Left lung (tissue), 10 donors: ENCODE measurements around the gene PTPRD. TPM values are rescaled to one million over a fixed set of nuclear protein-coding genes. Genes with fewer than 3 reads are reported as not detected.
"Not testable (repeated sequence)": the region's sequence is repeated elsewhere in the genome, so short reads cannot be mapped to it uniquely, and the experiment has no call there.

Source experiments
- ATAC-seq: fragments of 200-7000 bp; cut with Tn5 transposase; one replicate; pipeline ENCODE4 v1.9.1; 2020; ENCODE audit warnings: moderate library complexity
- DNase-seq, 4 donors: peaks; one replicate each; pipeline ENCODE4 v3.0.0-alpha.2; 2013 to 2020
- H3K27ac ChIP-seq, 2 donors: fragments of 200-600 bp; sonication (generic) in 1 of 2; one replicate each; pipeline versions ENCODE4 v1.5.0 to v1.8.0; 2020 to 2021
- H3K27me3 ChIP-seq, 2 donors: fragments of 200-600 bp; sonication (generic) in 1 of 2; one replicate each; pipeline versions ENCODE4 v1.5.0 to v1.8.0; 2020 to 2021
- H3K36me3 ChIP-seq, 2 donors: fragments of 200-600 bp; sonication (generic) in 1 of 2; one replicate each; pipeline versions ENCODE4 v1.5.0 to v1.8.0; 2020 to 2021
- H3K4me1 ChIP-seq, 2 donors: fragments of 200-600 bp; one replicate each; pipeline ENCODE4 v1.8.0; 2021
- H3K4me3 ChIP-seq, 2 donors: fragments of 200-600 bp; sonication (generic) in 1 of 2; one replicate each; pipeline versions ENCODE4 v1.5.0 to v1.8.0; 2020 to 2021; ENCODE audit warnings: mild to moderate bottlenecking in 1 of 2
- H3K9me3 ChIP-seq, 2 donors: fragments of 200-600 bp; sonication (generic) in 1 of 2; one replicate each; pipeline versions ENCODE4 v1.5.0 to v1.8.0; 2020 to 2021
- CTCF ChIP-seq, 2 donors: fragments of 200-600 bp; sonication (generic) in 1 of 2; IDR thresholded peaks; one replicate each; pipeline versions ENCODE4 v1.5.0 to v1.8.0; 2021; ENCODE audit warnings: antibody characterized with exemption in 2 of 2
- intact Hi-C, 2 donors: fragments of 100-400 bp; cut with DNase I; formaldehyde crosslinking; loops; one replicate each; pipeline versions ENCODE4 v1.11.2 to v1.14.2; 2022
- polyA plus RNA-seq, 6 donors: library from polyadenylated mRNA; unstranded; fragments of 120-200 nt; gene quantifications; one replicate each; pipeline ENCODE4 v1.2.1, GENCODE V29; 2013; ENCODE audit not compliant: insufficient read length in 6 of 6
- total RNA-seq, 2 donors: library from RNA; stranded (reverse); fragmentation: NEBNext Ultra II Directional; extraction: Animal tissue kit (Norgen Biotek cat#: 25700); gene quantifications; one replicate each; pipeline ENCODE4 v1.2.1, GENCODE V29; 2021
- donor health status: DM: no; HTN: yes; CAD: no.
- donor health status: DM: no; HTN: no; CAD: no.

The PTPRD gene
- total and polyA plus RNA-seq, 8 donors: 24.2 to 167 (median 139) TPM

GRCh38 chr9:9061627-9062026, 1551.2 kb downstream of the PTPRD start:
- DNase-seq (no peak), ATAC-seq (no peak)
- Histone ChIP-seq H3K9me3 (no peaks in the 10 kb centered on the region), H3K4me1 (no peaks in the 10 kb centered on the region), H3K36me3 (no peaks in the 10 kb centered on the region), H3K4me3 (no peak overlapping the region), H3K27me3 (no peaks in the 10 kb centered on the region), H3K27ac (no peak overlapping the region)
- intact Hi-C loops: no loop called here
- TF ChIP-seq CTCF (IDR thresholded peaks at IDR 0.05): no peak

GRCh38 chr9:9054354-9054992, 1558.3 kb downstream of the PTPRD start:
- ATAC-seq (no peak), DNase-seq (no peak)
- Histone ChIP-seq H3K27me3 (no peaks in the 10 kb centered on the region), H3K9me3 (no peaks in the 10 kb centered on the region), H3K4me1 (no peaks in the 10 kb centered on the region), H3K4me3 (no peak overlapping the region), H3K36me3 (no peaks in the 10 kb centered on the region), H3K27ac (no peak overlapping the region)
- no peak for TF ChIP-seq CTCF (IDR thresholded peaks at IDR 0.05)
- intact Hi-C loops: no loop called here

GRCh38 chr9:9045572-9045971, 1567.2 kb downstream of the PTPRD start:
- no peaks in the 10 kb centered on the region for H3K9me3 ChIP-seq
- no peaks in the 10 kb centered on the region for H3K36me3 ChIP-seq
- no peak overlapping the region for H3K27ac ChIP-seq
- no peaks in the 10 kb centered on the region for H3K4me1 ChIP-seq
- DNase-seq: peak in 2 of 4 donors; percentile 27 to 39
- no peak overlapping the region for H3K4me3 ChIP-seq
- ATAC-seq: no peak
- no peaks in the 10 kb centered on the region for H3K27me3 ChIP-seq
- intact Hi-C loops: no loop called here
- TF ChIP-seq CTCF (IDR thresholded peaks at IDR 0.05): no peak

- H3K27ac ChIP-seq: no peak overlapping the region
- H3K4me1 ChIP-seq: no peaks in the 10 kb centered on the region
- intact Hi-C loops: no loop called here
- H3K9me3 ChIP-seq: no peaks in the 10 kb centered on the region
- DNase-seq (no peak), ATAC-seq (no peak)
- H3K27me3 ChIP-seq: no peaks in the 10 kb centered on the region
- no peak for TF ChIP-seq CTCF (IDR thresholded peaks at IDR 0.05)
- no peaks in the 10 kb centered on the region for H3K36me3 ChIP-seq
- no peak overlapping the region for H3K4me3 ChIP-seq
Observed at GRCh38 chr9:9045072-9045471, 1567.7 kb downstream of the PTPRD start.

GRCh38 chr9:9043788-9044187, 1569.0 kb downstream of the PTPRD start:
- H3K36me3 ChIP-seq, H3K27me3 ChIP-seq, intact Hi-C loops, H3K4me1 ChIP-seq, H3K4me3 ChIP-seq, H3K27ac ChIP-seq, H3K9me3 ChIP-seq, DNase-seq, ATAC-seq: not testable (repeated sequence)

- DNase-seq (no peak), ATAC-seq (no peak)
- no peaks in the 10 kb centered on the region for H3K27me3 ChIP-seq
- no peaks in the 10 kb centered on the region for H3K4me1 ChIP-seq
- TF ChIP-seq CTCF (IDR thresholded peaks at IDR 0.05): no peak
- no peaks in the 10 kb centered on the region for H3K9me3 ChIP-seq
- no peak overlapping the region for H3K4me3 ChIP-seq
- H3K27ac ChIP-seq: no peak overlapping the region
- H3K36me3 ChIP-seq: no peaks in the 10 kb centered on the region
- intact Hi-C loops: no loop called here
Observed at GRCh38 chr9:9041756-9042155, 1571.0 kb downstream of the PTPRD start.
